Testis (tissue), 3 donors: ENCODE measurements around the gene SLC28A3. TPM values are rescaled to one million over a fixed set of nuclear protein-coding genes. Genes with fewer than 3 reads are reported as not detected.
A peak's percentile ranks its signal among the peaks of the same experiment; 100 is the strongest.
"Not testable (repeated sequence)": the region's sequence is repeated elsewhere in the genome, so short reads cannot be mapped to it uniquely, and the experiment has no call there.

ENCODE experiments used
- DNase-seq: peaks from one replicate; pipeline ENCODE4 v3.0.0-alpha.2; 2019
- H3K27ac ChIP-seq, 2 donors: fragments of 200-600 bp; sonication (generic); one replicate each; pipeline ENCODE4 v1.5.1; 2019
- H3K27me3 ChIP-seq: fragments of 200-600 bp; sonication (generic); one replicate; pipeline ENCODE4 v1.5.1; 2019
- H3K36me3 ChIP-seq: fragments of 200-600 bp; sonication (generic); one replicate; pipeline ENCODE4 v1.5.1; 2017; ENCODE audit warnings: low read depth; ENCODE audit errors: missing control alignments
- H3K4me1 ChIP-seq: fragments of 200-600 bp; sonication (generic); one replicate; pipeline ENCODE4 v1.5.1; 2019
- H3K4me3 ChIP-seq, 2 donors: fragments of 200-600 bp; sonication (generic); one replicate each; pipeline ENCODE4 v1.5.1; 2017 to 2019
- H3K9me3 ChIP-seq: fragments of 200-600 bp; sonication (generic); one replicate; pipeline ENCODE4 v1.5.1; 2017
- POLR2A ChIP-seq: fragments of 450-650 bp; IDR thresholded peaks from one replicate; pipeline ENCODE4 v1.6.1; 2017; ENCODE audit warnings: antibody characterized with exemption, mild to moderate bottlenecking, moderate library complexity
- WGBS, 2 donors: methylation state at CpG; one replicate each; pipeline ENCODE4 v1.1.5; 2018; 5-methylcytosine and 5-hydroxymethylcytosine counted together
- intact Hi-C: fragments of 100-400 bp; cut with DNase I; formaldehyde crosslinking; loops from one replicate; pipeline ENCODE4 v1.15.1; 2023; ENCODE audit warnings: low total_unique reads
- polyA plus RNA-seq: library from polyadenylated mRNA; stranded (reverse); fragments of 350-450 nt; fragmentation: Illumina TruSeq; extraction: RNeasy Lipid Tissue Mini Kit (QIAGEN cat#74804); gene quantifications from one replicate; pipeline ENCODE4 v1.2.3, GENCODE V29; 2014; ENCODE audit warnings: low read depth, low replicate concordance; ENCODE audit not compliant: insufficient read depth
- total RNA-seq, 2 donors: library from RNA; depleted of rRNA; stranded (reverse); fragments of >200 nt; gene quantifications; one replicate each; pipeline ENCODE4 v1.2.3, GENCODE V29; 2016
- TF ChIP-seq, protein P1 (sequence below), 3 experiments: fragments of 450-650 bp in 2 of 3; fragments of 200-600 bp in 1 of 3; sonication (generic) in 1 of 3; IDR thresholded peaks; one replicate each; pipeline ENCODE4 v1.5.1; 2016 to 2019; ENCODE audit warnings: antibody characterized with exemption in 3 of 3, mild to moderate bottlenecking in 2 of 3, moderate library complexity in 1 of 3

SLC28A3 gene
- total and polyA plus RNA-seq, 3 donors from 2014 or later, result 0.08 to 1.7 (median 0.31) TPM

DNA sequence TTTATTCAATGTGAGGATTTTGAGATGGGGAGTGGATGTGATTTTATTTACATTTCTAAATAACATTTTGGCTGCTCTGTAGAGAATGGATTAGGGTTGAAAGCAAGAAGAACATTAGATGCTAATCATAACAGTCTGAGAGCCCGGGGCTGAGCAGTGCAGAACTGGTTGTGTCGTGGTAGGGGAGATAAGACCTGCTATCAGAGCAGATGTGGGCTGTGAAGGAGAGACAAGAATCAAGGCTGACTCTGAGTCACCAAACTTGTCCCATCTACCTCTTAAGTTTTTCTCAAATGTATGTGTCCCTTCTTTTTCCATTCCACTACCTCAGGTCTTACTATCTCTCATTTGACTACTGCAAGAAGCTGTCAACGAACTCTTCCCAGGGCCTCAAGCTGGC is 35.4 kb upstream of the SLC28A3 start:
- Histone ChIP-seq H3K4me1 (no peaks in the 10 kb centered on the region), H3K27ac (no peak overlapping the region), H3K9me3 (no peaks in the 10 kb centered on the region), H3K36me3 (no peaks in the 10 kb centered on the region), H3K27me3 (no peaks in the 10 kb centered on the region), H3K4me3 (no peak overlapping the region)
- 62 to 67% methylated on average over 3 of the region's 3 CpGs for WGBS, 2 donors
- TF ChIP-seq, protein P1, sequence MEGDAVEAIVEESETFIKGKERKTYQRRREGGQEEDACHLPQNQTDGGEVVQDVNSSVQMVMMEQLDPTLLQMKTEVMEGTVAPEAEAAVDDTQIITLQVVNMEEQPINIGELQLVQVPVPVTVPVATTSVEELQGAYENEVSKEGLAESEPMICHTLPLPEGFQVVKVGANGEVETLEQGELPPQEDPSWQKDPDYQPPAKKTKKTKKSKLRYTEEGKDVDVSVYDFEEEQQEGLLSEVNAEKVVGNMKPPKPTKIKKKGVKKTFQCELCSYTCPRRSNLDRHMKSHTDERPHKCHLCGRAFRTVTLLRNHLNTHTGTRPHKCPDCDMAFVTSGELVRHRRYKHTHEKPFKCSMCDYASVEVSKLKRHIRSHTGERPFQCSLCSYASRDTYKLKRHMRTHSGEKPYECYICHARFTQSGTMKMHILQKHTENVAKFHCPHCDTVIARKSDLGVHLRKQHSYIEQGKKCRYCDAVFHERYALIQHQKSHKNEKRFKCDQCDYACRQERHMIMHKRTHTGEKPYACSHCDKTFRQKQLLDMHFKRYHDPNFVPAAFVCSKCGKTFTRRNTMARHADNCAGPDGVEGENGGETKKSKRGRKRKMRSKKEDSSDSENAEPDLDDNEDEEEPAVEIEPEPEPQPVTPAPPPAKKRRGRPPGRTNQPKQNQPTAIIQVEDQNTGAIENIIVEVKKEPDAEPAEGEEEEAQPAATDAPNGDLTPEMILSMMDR (IDR thresholded peaks at IDR 0.05), result no peak
- no peak for TF ChIP-seq POLR2A
- intact Hi-C loops, result no loop called here
- DNase-seq, result no peak

DNA sequence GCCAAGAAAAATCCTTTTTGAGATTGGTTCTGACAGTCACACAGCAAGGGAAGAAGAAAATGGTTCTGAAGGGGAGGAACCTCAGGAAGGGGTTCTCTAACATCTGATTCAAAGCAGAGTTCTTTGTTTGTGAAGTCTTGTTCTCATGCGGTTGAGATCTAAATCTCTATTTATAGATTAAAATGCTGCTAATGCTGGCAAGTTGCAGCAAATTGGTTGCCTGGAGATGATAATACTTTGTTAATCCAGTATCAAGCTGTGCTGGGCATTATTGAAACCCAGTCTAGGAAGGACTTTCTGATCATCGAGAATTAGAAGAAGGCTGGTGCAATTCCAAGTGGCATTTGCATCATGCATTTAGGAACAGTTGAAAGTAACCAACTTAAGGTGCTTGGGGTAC is 34.0 kb upstream of the SLC28A3 start:
- intact Hi-C loops, result no loop called here
- no peak for TF ChIP-seq POLR2A
- TF ChIP-seq, protein P1 (IDR thresholded peaks at IDR 0.05), result no peak
- DNase-seq, result no peak
- H3K36me3 ChIP-seq, result no peaks in the 10 kb centered on the region
- 60 to 66% methylated on average over 2 of the region's 2 CpGs for WGBS, 2 donors
- no peak overlapping the region for H3K4me3 ChIP-seq
- H3K27ac ChIP-seq, result no peak overlapping the region
- H3K9me3 ChIP-seq, result no peaks in the 10 kb centered on the region
- no peaks in the 10 kb centered on the region for H3K27me3 ChIP-seq
- H3K4me1 ChIP-seq, result no peaks in the 10 kb centered on the region

DNA sequence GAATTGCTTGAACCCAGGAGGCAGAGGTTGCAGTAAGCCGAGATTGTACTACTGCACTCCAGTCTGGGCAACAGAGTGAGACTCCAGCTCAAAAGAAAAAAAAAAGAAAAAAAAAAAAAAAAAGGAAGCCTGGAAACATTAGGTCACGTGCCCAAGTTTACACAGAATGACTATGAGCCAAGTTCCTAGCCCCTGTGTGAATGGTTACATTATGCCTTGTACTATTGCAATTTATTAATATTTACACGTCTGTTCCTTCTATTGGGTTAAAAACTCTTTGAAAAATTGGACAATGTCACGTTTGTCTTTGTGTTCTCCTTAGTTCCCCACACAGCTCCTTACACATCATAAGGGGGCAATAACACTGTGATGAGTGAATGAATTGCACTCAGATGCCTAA is 33.5 kb upstream of the SLC28A3 start:
- H3K4me3 ChIP-seq, result no peak overlapping the region
- no peaks in the 10 kb centered on the region for H3K4me1 ChIP-seq
- no peaks in the 10 kb centered on the region for H3K9me3 ChIP-seq
- intact Hi-C loops, result no loop called here
- 55 to 59% methylated on average over 4 of the region's 4 CpGs for whole genome bisulfite sequencing, 2 donors
- TF ChIP-seq, protein P1 (IDR thresholded peaks at IDR 0.05), result no peak
- TF ChIP-seq POLR2A, result no peak
- no peak overlapping the region for H3K27ac ChIP-seq
- no peaks in the 10 kb centered on the region for H3K27me3 ChIP-seq
- H3K36me3 ChIP-seq, result no peaks in the 10 kb centered on the region
- DNase-seq, result no peak

DNA sequence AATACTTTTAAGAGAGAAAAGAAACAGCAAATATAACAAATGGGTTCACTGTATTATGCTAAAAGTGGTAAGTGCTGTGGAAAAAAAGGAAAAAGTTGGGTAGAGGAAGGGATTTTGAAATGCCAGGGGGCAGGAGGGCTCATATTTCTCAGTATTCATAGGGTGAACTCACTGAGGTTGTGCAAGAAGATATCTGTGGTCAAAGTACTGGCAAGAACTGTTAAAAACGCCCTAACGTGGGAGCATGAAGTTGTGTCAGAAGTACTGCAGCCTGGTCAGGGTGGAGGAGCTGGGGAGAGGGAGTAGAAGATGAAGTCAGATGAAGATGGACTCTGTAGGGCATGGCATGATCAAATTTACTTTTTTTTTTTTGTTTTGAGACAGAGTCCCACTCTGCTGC is 31.2 kb upstream of the SLC28A3 start:
- H3K27ac ChIP-seq, result no peak overlapping the region
- H3K4me1 ChIP-seq, result no peaks in the 10 kb centered on the region
- H3K9me3 ChIP-seq, result no peaks in the 10 kb centered on the region
- intact Hi-C loops, result no loop called here
- WGBS, 2 donors, result 51 to 77% methylated on average over 2 of the region's 2 CpGs
- no peaks in the 10 kb centered on the region for H3K36me3 ChIP-seq
- TF ChIP-seq, protein P1 (IDR thresholded peaks at IDR 0.05), result no peak
- no peak for TF ChIP-seq POLR2A
- DNase-seq, result no peak
- no peaks in the 10 kb centered on the region for H3K27me3 ChIP-seq
- H3K4me3 ChIP-seq, result no peak overlapping the region

DNA sequence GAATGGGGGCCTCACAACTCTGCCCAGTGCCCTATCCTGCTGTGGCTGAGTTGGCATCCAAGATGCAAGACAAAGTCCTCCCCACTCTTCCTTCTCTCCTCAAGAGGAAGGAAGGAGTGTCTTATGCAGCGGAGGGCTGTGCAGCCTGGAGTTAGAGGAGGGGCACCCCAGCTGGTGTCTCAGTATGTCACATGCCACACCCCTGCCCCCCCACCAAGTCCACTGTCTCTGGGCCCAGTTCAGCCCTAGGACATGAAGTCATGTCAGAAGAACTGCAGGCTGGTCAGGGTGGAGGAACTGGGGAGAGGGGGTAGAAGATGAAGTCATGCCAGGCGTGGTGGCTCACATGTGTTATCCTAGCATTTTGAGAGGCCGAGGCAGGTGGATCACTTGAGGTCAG is 28.0 kb upstream of the SLC28A3 start:
- WGBS, 2 donors, result 92 to 100% methylated on average over 3 of the region's 3 CpGs
- no peak for DNase-seq
- Histone ChIP-seq H3K9me3 (no peaks in the 10 kb centered on the region), H3K36me3 (no peaks in the 10 kb centered on the region), H3K27ac (peak overlapping the region in 1 of 2 donors; percentile 45), H3K4me3 (no peak overlapping the region), H3K4me1 (no peaks in the 10 kb centered on the region), H3K27me3 (no peaks in the 10 kb centered on the region)
- TF ChIP-seq POLR2A, result no peak
- TF ChIP-seq, protein P1 (IDR thresholded peaks at IDR 0.05), result no peak
- intact Hi-C loops, result no loop called here

DNA sequence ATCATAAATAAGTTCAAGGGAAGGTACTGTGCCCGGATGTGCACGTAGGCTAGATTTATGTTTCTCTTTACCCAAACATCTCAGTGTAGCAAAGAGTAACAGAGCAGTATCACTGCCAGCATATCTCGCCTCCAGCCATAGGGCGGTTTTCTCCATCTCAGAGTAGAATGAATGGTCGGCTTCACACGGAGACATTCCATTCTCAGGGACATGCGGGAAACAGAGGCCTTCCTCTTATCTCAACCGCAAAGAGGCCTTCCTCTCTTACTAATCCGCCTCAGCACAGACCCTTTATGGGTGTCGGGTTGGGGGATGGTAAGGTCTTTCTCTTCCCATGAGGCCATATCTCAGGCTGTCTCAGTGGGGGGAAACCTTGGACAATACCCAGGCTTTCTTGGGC is 27.2 kb upstream of the SLC28A3 start:
- H3K4me1 ChIP-seq, H3K9me3 ChIP-seq, H3K36me3 ChIP-seq, H3K4me3 ChIP-seq, H3K27me3 ChIP-seq, intact Hi-C loops: not testable (repeated sequence)
- 27 to 34% methylated on average over 10 of the region's 10 CpGs for WGBS, 2 donors
- H3K27ac ChIP-seq, result peak overlapping the region; percentile 19 to 72
- DNase-seq, result peak; percentile 56
